Keratinocyte (primary cell): ENCODE measurements around the gene KCNT2. TPM values are rescaled to one million over a fixed set of nuclear protein-coding genes. Genes with fewer than 3 reads are reported as not detected.
A peak's percentile ranks its signal among the peaks of the same experiment; 100 is the strongest.

Experiments
- DNase-seq: peaks from one replicate; pipeline ENCODE4 v3.0.0-alpha.2; 2011; ENCODE audit warnings: low read depth, missing footprints, low spot score
- FAIRE-seq: peaks from 2 replicates; lab custom pipeline; 2011; peaks lifted over from hg19 to GRCh38; lab: Jason Lieb, UNC
- H2AFZ ChIP-seq: 2 replicates; pipeline ENCODE4 v1.6.0; 2012; ENCODE audit warnings: low read length, control low read depth, inconsistent platforms; ENCODE audit not compliant: control insufficient read depth
- H3K27ac ChIP-seq: 2 replicates; pipeline ENCODE4 v1.5.1; 2011; ENCODE audit warnings: low read length; ENCODE audit not compliant: control insufficient read depth, insufficient read depth
- H3K27me3 ChIP-seq: 3 replicates; pipeline ENCODE4 v1.6.0; 2011; ENCODE audit warnings: low read length; ENCODE audit not compliant: control insufficient read depth, insufficient read depth; ENCODE audit errors: extremely low read depth
- H3K36me3 ChIP-seq, 2 experiments: 2 replicates in 1 of 2; 3 replicates in 1 of 2; pipeline ENCODE4 v1.5.1; 2011; ENCODE audit warnings: low read length in 2 of 2, mild to moderate bottlenecking in 1 of 2; ENCODE audit not compliant: control insufficient read depth in 2 of 2, insufficient read depth in 2 of 2; ENCODE audit errors: extremely low read depth in 1 of 2
- H3K4me1 ChIP-seq: 3 replicates; pipeline ENCODE4 v1.5.1; 2011; ENCODE audit warnings: low read length; ENCODE audit not compliant: control insufficient read depth, insufficient read depth; ENCODE audit errors: extremely low read depth
- H3K4me2 ChIP-seq: 3 replicates; pipeline ENCODE4 v1.6.0; 2011; ENCODE audit warnings: low read depth, low read length; ENCODE audit not compliant: control insufficient read depth, insufficient read depth; ENCODE audit errors: extremely low read depth
- H3K4me3 ChIP-seq, 3 experiments: fragments of 200-600 bp in 1 of 3; sonication (generic) in 1 of 3; 2 replicates in 2 of 3; 3 replicates in 1 of 3; pipeline ENCODE4 v1.5.1; 2011 to 2016; ENCODE audit warnings: low read length in 3 of 3, mild to moderate bottlenecking in 3 of 3, control low read depth in 2 of 3, inconsistent platforms in 1 of 3, low read depth in 1 of 3, mixed read lengths in 1 of 3, mixed run types in 1 of 3, moderate library complexity in 1 of 3; ENCODE audit not compliant: control insufficient read depth in 2 of 3, insufficient read depth in 2 of 3; ENCODE audit errors: extremely low read depth in 1 of 3
- H3K79me2 ChIP-seq: 2 replicates; pipeline ENCODE4 v1.6.0; 2012; ENCODE audit warnings: low read length; ENCODE audit not compliant: control insufficient read depth, insufficient read depth
- H3K9ac ChIP-seq: 3 replicates; pipeline ENCODE4 v1.6.0; 2011; ENCODE audit warnings: low read length; ENCODE audit not compliant: control insufficient read depth, insufficient read depth; ENCODE audit errors: extremely low read depth
- H3K9me1 ChIP-seq: 3 replicates; pipeline ENCODE4 v1.6.0; 2011; ENCODE audit warnings: low read length; ENCODE audit not compliant: control insufficient read depth, insufficient read depth; ENCODE audit errors: extremely low read depth
- H3K9me3 ChIP-seq: 2 replicates; pipeline ENCODE4 v1.5.1; 2012; ENCODE audit warnings: low read depth, low read length; ENCODE audit not compliant: control insufficient read depth
- H4K20me1 ChIP-seq: 3 replicates; pipeline ENCODE4 v1.6.0; 2011; ENCODE audit warnings: low read length; ENCODE audit not compliant: control insufficient read depth, insufficient read depth; ENCODE audit errors: extremely low read depth
- EZH2 ChIP-seq: IDR thresholded peaks from one replicate; pipeline ENCODE4 v1.6.1; 2012; ENCODE audit warnings: inconsistent platforms, mild to moderate bottlenecking, low read length, moderate library complexity
- dilution Hi-C: fragments of 300-500 bp; cut with MboI; formaldehyde crosslinking; loops from one replicate; pipeline ENCODE4 v1.7.0; 2020; ENCODE audit warnings: low sequenced_read_pairs; ENCODE audit not compliant: extremely low pct_ligation_motif_present
- polyA plus RNA-seq, 5 experiments: library from polyadenylated mRNA; depleted of rRNA in 3 of 5; stranded (reverse) in 3 of 5; stranded (forward) in 1 of 5; unstranded in 1 of 5; fragments of >200 nt; gene quantifications; 1 replicate in 1 of 5; 2 replicates in 3 of 5; 3 replicates in 1 of 5; pipeline versions ENCODE4 v1.2.1 to v1.2.3, GENCODE V29; 2011 to 2012; ENCODE audit warnings: missing spikeins in 2 of 5, low read depth in 1 of 5, low replicate concordance in 1 of 5
- TF ChIP-seq, protein P1 (sequence below), 3 experiments: IDR thresholded peaks in 1 of 3; conservative IDR thresholded peaks in 1 of 3; optimal IDR thresholded peaks in 1 of 3; 2 replicates in 2 of 3; 3 replicates in 1 of 3; pipeline versions ENCODE3 to v1.5.1; 2011; ENCODE audit warnings: low read length in 3 of 3, mild to moderate bottlenecking in 3 of 3, moderate library complexity in 2 of 3, control low read depth in 1 of 3, inconsistent platforms in 1 of 3; ENCODE audit not compliant: insufficient read depth in 2 of 3; ENCODE audit errors: extremely low read depth in 1 of 3

KCNT2 gene
- polyA plus RNA-seq, 1 donor (not counting 4 experiments of a cell fraction or from before 2014, with no cell fraction given) = not detected

DNA sequence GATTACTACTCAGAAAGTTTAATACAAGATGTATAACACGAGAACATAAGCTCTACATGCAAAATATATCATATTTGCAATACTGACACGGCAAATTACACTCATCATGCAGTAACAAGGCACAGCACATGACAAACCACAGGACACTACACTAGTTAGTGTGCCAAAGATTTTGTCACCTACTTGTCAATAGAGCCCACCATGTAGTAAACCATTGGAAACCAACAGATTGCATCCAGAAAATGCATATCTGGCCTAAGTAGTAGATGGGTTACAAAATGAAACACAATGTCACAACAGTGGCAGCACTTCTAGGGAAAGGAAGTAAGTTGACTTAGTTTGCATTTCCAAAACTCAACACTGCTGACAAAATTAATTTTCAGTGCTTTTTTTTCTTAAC is 288.9 kb downstream of the KCNT2 start:
- H3K4me3 ChIP-seq = no peak overlapping the region
- FAIRE-seq = no peak
- H3K36me3 ChIP-seq = no peaks in the 10 kb centered on the region
- H3K27ac ChIP-seq = no peak overlapping the region
- no peak overlapping the region for H3K4me2 ChIP-seq
- dilution Hi-C loops = no loop called here
- no peaks in the 10 kb centered on the region for H3K4me1 ChIP-seq
- no peaks in the 10 kb centered on the region for H3K9me3 ChIP-seq
- TF ChIP-seq, protein P1, sequence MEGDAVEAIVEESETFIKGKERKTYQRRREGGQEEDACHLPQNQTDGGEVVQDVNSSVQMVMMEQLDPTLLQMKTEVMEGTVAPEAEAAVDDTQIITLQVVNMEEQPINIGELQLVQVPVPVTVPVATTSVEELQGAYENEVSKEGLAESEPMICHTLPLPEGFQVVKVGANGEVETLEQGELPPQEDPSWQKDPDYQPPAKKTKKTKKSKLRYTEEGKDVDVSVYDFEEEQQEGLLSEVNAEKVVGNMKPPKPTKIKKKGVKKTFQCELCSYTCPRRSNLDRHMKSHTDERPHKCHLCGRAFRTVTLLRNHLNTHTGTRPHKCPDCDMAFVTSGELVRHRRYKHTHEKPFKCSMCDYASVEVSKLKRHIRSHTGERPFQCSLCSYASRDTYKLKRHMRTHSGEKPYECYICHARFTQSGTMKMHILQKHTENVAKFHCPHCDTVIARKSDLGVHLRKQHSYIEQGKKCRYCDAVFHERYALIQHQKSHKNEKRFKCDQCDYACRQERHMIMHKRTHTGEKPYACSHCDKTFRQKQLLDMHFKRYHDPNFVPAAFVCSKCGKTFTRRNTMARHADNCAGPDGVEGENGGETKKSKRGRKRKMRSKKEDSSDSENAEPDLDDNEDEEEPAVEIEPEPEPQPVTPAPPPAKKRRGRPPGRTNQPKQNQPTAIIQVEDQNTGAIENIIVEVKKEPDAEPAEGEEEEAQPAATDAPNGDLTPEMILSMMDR (optimal IDR thresholded peaks at IDR 0.05 in 1 of 3, IDR thresholded peaks at IDR 0.05 in 1 of 3, conservative IDR thresholded peaks at IDR 0.05 in 1 of 3; ENCODE audit: extremely low read depth in 1 of 3, insufficient read depth in 2 of 3, low read length in 3 of 3) = no peak
- no peak for TF ChIP-seq EZH2
- no peaks in the 10 kb centered on the region for H3K27me3 ChIP-seq
- DNase-seq = no peak
- no peaks in the 10 kb centered on the region for H3K79me2 ChIP-seq
- no peaks in the 10 kb centered on the region for H3K9me1 ChIP-seq
- H3K9ac ChIP-seq = no peak overlapping the region
- H4K20me1 ChIP-seq = no peaks in the 10 kb centered on the region
- no peak overlapping the region for H2AFZ ChIP-seq

DNA sequence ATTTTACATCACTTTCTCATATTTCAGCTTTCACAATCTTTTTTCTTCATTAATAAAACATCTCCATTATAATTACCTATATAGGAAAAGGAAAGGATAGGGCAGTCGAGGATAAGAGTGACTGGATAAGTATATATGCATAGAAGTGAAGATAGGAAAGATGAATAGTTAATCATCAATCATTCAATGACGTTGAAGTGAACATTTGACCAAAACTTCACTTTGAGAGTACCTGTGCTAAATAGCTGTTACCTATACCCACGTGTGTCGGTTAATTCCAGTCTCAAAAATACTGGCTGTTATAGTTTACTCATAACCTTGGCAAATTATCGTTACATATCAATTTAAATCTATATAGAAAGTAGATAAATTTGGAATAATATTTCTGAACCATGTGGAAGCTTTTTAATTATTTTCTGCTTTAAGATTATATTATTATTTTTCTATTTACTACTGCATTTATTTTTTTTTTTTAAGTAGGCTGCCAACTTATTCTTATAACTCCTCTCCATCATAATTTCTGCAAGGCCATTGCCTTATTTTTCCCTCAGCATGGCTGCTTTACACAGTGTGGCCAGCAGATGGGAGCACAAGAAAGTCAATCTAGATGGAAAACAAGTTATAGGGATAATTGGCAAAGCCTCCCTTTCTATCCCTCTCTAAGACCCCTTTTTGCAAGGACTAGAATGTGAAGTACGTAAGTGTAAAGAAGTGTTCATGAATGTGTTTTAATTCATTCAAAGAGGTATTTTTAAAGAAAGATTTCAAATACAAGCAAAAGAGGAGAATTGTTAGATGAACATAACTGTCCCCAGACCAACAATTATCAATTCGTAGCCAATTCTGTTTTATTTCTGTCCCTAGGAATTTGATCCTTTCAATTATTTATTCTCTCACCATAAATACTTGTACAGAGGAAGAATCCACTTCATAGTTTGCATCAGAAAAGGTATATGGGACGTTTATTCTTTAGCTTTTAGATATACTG is 290.4 kb downstream of the KCNT2 start:
- Histone ChIP-seq H2AFZ (no peak overlapping the region), H3K9me1 (no peaks in the 10 kb centered on the region), H3K9me3 (no peaks in the 10 kb centered on the region), H3K79me2 (no peaks in the 10 kb centered on the region), H3K27ac (no peak overlapping the region), H3K4me1 (no peaks in the 10 kb centered on the region), H3K4me2 (no peak overlapping the region), H3K36me3 (no peaks in the 10 kb centered on the region), H4K20me1 (no peaks in the 10 kb centered on the region), H3K27me3 (no peaks in the 10 kb centered on the region), H3K4me3 (no peak overlapping the region), H3K9ac (no peak overlapping the region)
- no peak for FAIRE-seq
- no peak for DNase-seq
- dilution Hi-C loops = no loop called here
- TF ChIP-seq, protein P1 (optimal IDR thresholded peaks at IDR 0.05 in 1 of 3, IDR thresholded peaks at IDR 0.05 in 1 of 3, conservative IDR thresholded peaks at IDR 0.05 in 1 of 3; ENCODE audit: extremely low read depth in 1 of 3, insufficient read depth in 2 of 3, low read length in 3 of 3) = peak; percentile 54 to 62 (median 56)
- TF ChIP-seq EZH2 = no peak
